Measurements from ENCODE around the gene SLC25A21. TPM values are rescaled to one million over a fixed set of nuclear protein-coding genes. Genes with fewer than 3 reads are reported as not detected.

SLC25A21 gene
- total and polyA plus RNA-seq, 8 donors, result 0.40 to 5.4 (median 1.3) TPM; not detected in 2

DNA sequence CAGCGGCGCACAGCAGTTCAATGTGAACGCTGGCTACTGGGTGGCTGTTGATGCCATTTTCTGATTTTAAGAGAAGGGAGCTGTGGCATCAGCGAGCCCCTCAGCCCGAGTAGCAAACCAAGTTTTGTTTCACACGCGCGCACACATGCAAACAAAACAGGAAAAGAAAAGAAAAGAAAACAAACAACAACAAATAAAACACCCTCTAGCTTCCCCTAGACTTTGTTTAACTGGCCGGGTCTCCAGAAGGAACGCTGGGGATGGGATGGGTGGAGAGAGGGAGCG is 510.2 kb downstream of the SLC25A21 start:
- 1 to 7% (median 4%) methylated on average over 11 of the region's 11 CpGs for WGBS, 5 donors
- no peaks in the 10 kb centered on the region for H3K36me3 ChIP-seq
- TF ChIP-seq POLR2AphosphoS5 (IDR thresholded peaks at IDR 0.05) (no peak), POLR2A (IDR thresholded peaks at IDR 0.05) (no peak), EP300 (IDR thresholded peaks at IDR 0.05) (no peak)
- TF ChIP-seq, protein P1, sequence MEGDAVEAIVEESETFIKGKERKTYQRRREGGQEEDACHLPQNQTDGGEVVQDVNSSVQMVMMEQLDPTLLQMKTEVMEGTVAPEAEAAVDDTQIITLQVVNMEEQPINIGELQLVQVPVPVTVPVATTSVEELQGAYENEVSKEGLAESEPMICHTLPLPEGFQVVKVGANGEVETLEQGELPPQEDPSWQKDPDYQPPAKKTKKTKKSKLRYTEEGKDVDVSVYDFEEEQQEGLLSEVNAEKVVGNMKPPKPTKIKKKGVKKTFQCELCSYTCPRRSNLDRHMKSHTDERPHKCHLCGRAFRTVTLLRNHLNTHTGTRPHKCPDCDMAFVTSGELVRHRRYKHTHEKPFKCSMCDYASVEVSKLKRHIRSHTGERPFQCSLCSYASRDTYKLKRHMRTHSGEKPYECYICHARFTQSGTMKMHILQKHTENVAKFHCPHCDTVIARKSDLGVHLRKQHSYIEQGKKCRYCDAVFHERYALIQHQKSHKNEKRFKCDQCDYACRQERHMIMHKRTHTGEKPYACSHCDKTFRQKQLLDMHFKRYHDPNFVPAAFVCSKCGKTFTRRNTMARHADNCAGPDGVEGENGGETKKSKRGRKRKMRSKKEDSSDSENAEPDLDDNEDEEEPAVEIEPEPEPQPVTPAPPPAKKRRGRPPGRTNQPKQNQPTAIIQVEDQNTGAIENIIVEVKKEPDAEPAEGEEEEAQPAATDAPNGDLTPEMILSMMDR (IDR thresholded peaks at IDR 0.05), result no peak
- H3K9me3 ChIP-seq, result peaks cover 0 to 35% (median 0%) of the 10 kb centered on the region in 4 donors
- intact Hi-C loops (cut with DNase I; ENCODE audit: low total_unique reads), result no loop called here
- H3K27ac ChIP-seq, result no peak overlapping the region
- peaks cover 71 to 100% (median 100%) of the 10 kb centered on the region in 3 donors for H3K27me3 ChIP-seq
- no peak for DNase-seq
- peaks cover 55 to 82% (median 73%) of the 10 kb centered on the region in 4 donors for H3K4me1 ChIP-seq
- peak overlapping the region; percentile 33 to 52 (median 42) for H3K4me3 ChIP-seq

DNA sequence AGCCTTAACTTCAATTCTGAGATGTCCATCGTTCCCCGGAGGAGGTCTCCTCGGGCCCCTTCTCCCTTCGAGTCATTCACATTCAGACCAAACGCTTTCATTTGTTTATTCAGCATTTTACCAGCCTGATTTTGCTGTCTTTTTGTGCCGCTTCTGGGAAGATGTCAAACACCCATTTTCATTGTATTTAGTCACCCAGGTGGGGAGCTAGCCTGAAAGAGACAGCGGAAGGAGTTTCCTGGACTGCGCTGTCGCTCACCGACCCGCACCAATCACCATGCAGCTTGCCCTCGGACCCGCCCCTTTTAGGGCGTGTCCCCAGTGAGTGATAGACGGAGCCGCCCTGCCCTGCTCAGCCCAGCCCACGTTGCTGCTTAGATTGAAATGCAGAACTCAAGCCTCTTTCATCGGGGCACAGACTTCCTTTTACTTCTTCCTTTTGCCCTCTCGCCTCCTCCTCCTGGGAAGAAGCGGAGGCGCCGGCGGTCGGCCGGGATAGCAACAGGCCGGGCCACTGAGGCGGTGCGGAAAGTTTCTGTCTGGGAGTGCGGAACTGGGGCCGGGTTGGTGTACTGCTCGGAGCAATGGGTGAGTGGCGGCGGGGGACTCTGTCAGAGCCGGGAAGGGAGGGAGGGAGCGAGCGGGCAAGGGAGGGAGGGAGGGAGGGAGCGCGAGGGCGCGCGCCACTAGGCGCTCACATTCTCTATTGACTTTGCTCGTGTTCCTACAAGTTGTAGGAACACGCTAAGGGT is 510.7 kb downstream of the SLC25A21 start, which contains the start of gene PAX9:
TSS of gene PAX9 (plus strand) at position 355 of the 752 bp plus-strand sequence. CDS start at position 585, 230 bp downstream.
- H3K36me3 ChIP-seq, result no peaks in the 10 kb centered on the region
- H3K4me1 ChIP-seq, result peaks cover 57 to 83% (median 75%) of the 10 kb centered on the region in 4 donors
- H3K27me3 ChIP-seq, result peaks cover 71 to 100% (median 100%) of the 10 kb centered on the region in 3 donors
- peak within 1 kb of the TSS; percentile 33 to 52 (median 42) for H3K4me3 ChIP-seq
- H3K27ac ChIP-seq, result no peak within 1 kb of the TSS
- TF ChIP-seq POLR2A (IDR thresholded peaks at IDR 0.05) (no peak), POLR2AphosphoS5 (IDR thresholded peaks at IDR 0.05) (no peak), EP300 (IDR thresholded peaks at IDR 0.05) (no peak)
- TF ChIP-seq, protein P1 (IDR thresholded peaks at IDR 0.05), result no peak
- peaks cover 0 to 31% (median 0%) of the 10 kb centered on the region in 4 donors for H3K9me3 ChIP-seq
- 3 to 6% (median 4%) methylated on average over 38 to 44 of the region's 44 CpGs for WGBS, 5 donors
- intact Hi-C loops (cut with DNase I; ENCODE audit: low total_unique reads), result no loop called here
- peak; percentile 78 to 95 for DNase-seq

DNA sequence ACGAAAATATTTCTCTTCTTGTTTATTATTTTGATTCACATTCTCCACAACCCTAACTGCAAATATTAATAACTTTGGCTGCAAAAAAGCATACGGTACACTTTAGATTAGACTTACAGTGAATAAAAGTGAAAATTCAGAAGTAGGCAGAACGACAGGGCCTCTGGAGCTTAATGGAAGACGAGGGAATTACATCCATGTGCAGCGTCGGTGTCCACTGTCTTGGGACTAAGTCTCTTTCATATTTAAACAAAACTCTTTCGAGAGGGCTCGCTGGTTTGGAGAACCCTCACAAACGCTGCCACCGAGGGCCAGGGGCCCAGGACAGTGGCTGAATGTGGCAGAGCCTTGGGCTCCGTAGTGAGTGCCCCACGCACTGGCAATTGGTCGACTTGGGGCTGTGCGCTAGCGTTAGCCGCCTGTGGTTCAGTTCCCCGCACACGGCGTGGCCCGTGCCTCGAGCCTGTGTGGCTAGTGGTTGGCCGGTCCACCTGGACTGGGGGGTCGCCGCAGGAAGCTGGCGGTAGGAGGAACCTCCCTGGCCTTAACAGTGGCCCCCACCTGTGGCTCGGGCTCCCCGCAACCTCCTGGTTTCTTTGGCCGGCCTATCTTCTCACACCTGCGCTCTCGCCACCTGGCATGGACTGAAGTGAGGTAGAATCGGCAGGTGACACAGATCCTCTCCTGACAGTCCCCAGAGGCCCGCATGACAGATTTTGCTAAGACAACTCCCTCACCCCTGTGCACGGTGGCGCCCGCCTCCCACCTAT is 511.5 kb downstream of the SLC25A21 start:
- peaks cover 70 to 100% (median 100%) of the 10 kb centered on the region in 3 donors for H3K27me3 ChIP-seq
- peaks cover 63 to 83% (median 76%) of the 10 kb centered on the region in 4 donors for H3K4me1 ChIP-seq
- TF ChIP-seq POLR2AphosphoS5 (IDR thresholded peaks at IDR 0.05) (no peak), EP300 (IDR thresholded peaks at IDR 0.05) (no peak), POLR2A (IDR thresholded peaks at IDR 0.05) (no peak)
- TF ChIP-seq, protein P1 (IDR thresholded peaks at IDR 0.05), result no peak
- H3K9me3 ChIP-seq, result peaks cover 0 to 27% (median 0%) of the 10 kb centered on the region in 4 donors
- H3K4me3 ChIP-seq, result peak overlapping the region; percentile 33 to 52 (median 42)
- no peak for DNase-seq
- 7 to 16% (median 9%) methylated on average over 24 to 35 of the region's 35 CpGs for WGBS, 5 donors
- H3K27ac ChIP-seq, result no peak overlapping the region
- H3K36me3 ChIP-seq, result no peaks in the 10 kb centered on the region
- intact Hi-C loops (cut with DNase I; ENCODE audit: low total_unique reads), result no loop called here

Data from stomach (tissue), 9 donors.